ENCODE measurements around the gene SLC27A5. TPM values are rescaled to one million over a fixed set of nuclear protein-coding genes. Genes with fewer than 3 reads are reported as not detected.

The SLC27A5 gene
- total and polyA plus RNA-seq, 9 of the 15 experiments (the other 6 are each of a cell fraction or from before 2014, with no cell fraction given) = 42.2 to 318 (median 64.7) TPM

GRCh38 chr19:58558623-58559274 is 47.0 kb upstream of the SLC27A5 start (continued):
- TF ChIP-seq SIN3A (IDR thresholded peaks at IDR 0.05; ENCODE audit: borderline replicate concordance in 2 of 2, control insufficient read depth in 1 of 2, low read depth in 2 of 2, low read length in 2 of 2) = no peak
- peak; percentile 26 for TF ChIP-seq KDM5B (IDR thresholded peaks at IDR 0.05; ENCODE audit: insufficient replicate concordance, low read depth, low read length)
- no peak for TF ChIP-seq HDAC2 (IDR thresholded peaks at IDR 0.05)
- TF ChIP-seq ETS1 (conservative IDR thresholded peaks at IDR 0.05; ENCODE audit: control insufficient read depth, low read depth, low read length) = peak; percentile 59
- no peak for TF ChIP-seq RHOXF2B (CRISPR knock-in tag; conservative IDR thresholded peaks at IDR 0.05)
- no peak for TF ChIP-seq UBTF (IDR thresholded peaks at IDR 0.05; ENCODE audit: borderline replicate concordance in 1 of 2, low read depth in 2 of 2, low read length in 2 of 2)
- TF ChIP-seq E2F8 (IDR thresholded peaks at IDR 0.05; ENCODE audit: low read depth, partially characterized antibody) = peak; percentile 78
- TF ChIP-seq DDX20 (tag; IDR thresholded peaks at IDR 0.05; ENCODE audit: low read depth) = no peak
- peak; percentile 97 to 98 for TF ChIP-seq NRF1 (conservative IDR thresholded peaks at IDR 0.05 in 1 of 2, IDR thresholded peaks at IDR 0.05 in 1 of 2)
- TF ChIP-seq ADNP (tag; IDR thresholded peaks at IDR 0.05) = no peak
- peak in 1 of 2 experiments; percentile 85; a peak in 1 of 4 replicates for TF ChIP-seq SRF (CRISPR knock-in tag; IDR thresholded peaks at IDR 0.05)
- no peak for TF ChIP-seq PTTG1 (tag; IDR thresholded peaks at IDR 0.05; ENCODE audit: low read depth)
- no peak for TF ChIP-seq TEAD1 (CRISPR knock-in tag; IDR thresholded peaks at IDR 0.05)
- TF ChIP-seq MCM3 (IDR thresholded peaks at IDR 0.05) = no peak
- TF ChIP-seq ZKSCAN1 (IDR thresholded peaks at IDR 0.05; ENCODE audit: low read depth, low read length) = peak; percentile 10; the same call in 1 of the 2 replicates
- TF ChIP-seq CBX8 (IDR thresholded peaks at IDR 0.05; ENCODE audit: borderline replicate concordance, extremely low read depth, low read depth, low read length, poor library complexity, severe bottlenecking) = no peak
- TF ChIP-seq TCF7L2 (IDR thresholded peaks at IDR 0.05; ENCODE audit: low read depth, low read length) = no peak
- TF ChIP-seq POLR2A (conservative IDR thresholded peaks at IDR 0.05) = no peak
- TF ChIP-seq PHB (CRISPR knock-in tag; IDR thresholded peaks at IDR 0.05) = no peak
- no peak for TF ChIP-seq ELK1 (CRISPR knock-in tag; IDR thresholded peaks at IDR 0.05)
- no peak for TF ChIP-seq ZNF282 (CRISPR knock-in tag; IDR thresholded peaks at IDR 0.05)

All from K562 (cell line).